HG02970 (cell line): ENCODE results near the gene FPGS.

Experiments used
- ATAC-seq: cut with Tn5 transposase; IDR thresholded peaks from one replicate; pipeline ENCODE4 v1.9.1; 2021; ENCODE audit warnings: mild to moderate bottlenecking, moderate library complexity, moderate number of reproducible peaks; ENCODE audit not compliant: unreplicated experiment, low FRiP score

Gene FPGS

GRCh38 chr9:127809540-127810377 lies 7.1 kb downstream of the FPGS start:
- no peak for ATAC-seq

- ATAC-seq = no peak
Measured at GRCh38 chr9:127810378-127811187, 7.9 kb downstream of the FPGS start.

GRCh38 chr9:127812011-127812410 lies 9.3 kb downstream of the FPGS start:
- no peak for ATAC-seq

GRCh38 chr9:127812936-127813675 lies 10.4 kb downstream of the FPGS start:
- no peak for ATAC-seq

GRCh38 chr9:127813686-127814226 lies 11.1 kb downstream of the FPGS start:
- ATAC-seq = no peak

- ATAC-seq = no peak
Measured at GRCh38 chr9:127814619-127815511, 12.2 kb downstream of the FPGS start.

GRCh38 chr9:127815512-127816361 lies 13.1 kb downstream of the FPGS start:
- no peak for ATAC-seq

GRCh38 chr9:127816362-127816725 lies 13.7 kb downstream of the FPGS start:
- no peak for ATAC-seq

GRCh38 chr9:127816728-127817127 lies 14.0 kb downstream of the FPGS start:
- ATAC-seq = no peak

- ATAC-seq = no peak
Measured at GRCh38 chr9:127817881-127818434, 15.3 kb downstream of the FPGS start.

- no peak for ATAC-seq
Measured at GRCh38 chr9:127818574-127818973, 15.9 kb downstream of the FPGS start.

GRCh38 chr9:127822108-127822507 lies 19.4 kb downstream of the FPGS start:
- ATAC-seq = no peak

GRCh38 chr9:127825319-127826051 lies 22.8 kb downstream of the FPGS start:
- no peak for ATAC-seq

- ATAC-seq = no peak
Measured at GRCh38 chr9:127826253-127826913, 23.7 kb downstream of the FPGS start.

- ATAC-seq = no peak
Measured at GRCh38 chr9:127828262-127829031, 25.8 kb downstream of the FPGS start.

GRCh38 chr9:127829205-127829906 lies 26.7 kb downstream of the FPGS start:
- no peak for ATAC-seq
